Endothelial cell of umbilical vein (primary cell): ENCODE data around the gene TBC1D23. TPM values are rescaled to one million over a fixed set of nuclear protein-coding genes. Genes with fewer than 3 reads are reported as not detected.

Experiments
- BruUV-seq: library from RNA; stranded (reverse); fragments of 400-500 nt; replicated peaks from 2 replicates; lab custom pipeline; 2021; lab: Mats Ljungman, UMichigan
- CTCF ChIA-PET: fragments of 300-600, 350-600 bp; sonication (Branson Sonifier 250); formaldehyde crosslinking; loops from one replicate; lab custom pipeline; 2021; ENCODE audit warnings: antibody characterized with exemption, inconsistent platforms; lab: Charles Lee
- POLR2A ChIA-PET: fragments of 300-600, 350-600 bp; sonication (Branson Sonifier 250); formaldehyde crosslinking; loops from one replicate; lab custom pipeline; 2021; ENCODE audit warnings: antibody characterized with exemption, inconsistent platforms; lab: Charles Lee
- DNase-seq: peaks from one replicate; pipeline ENCODE4 v3.0.0-alpha.2; 2011; ENCODE audit warnings: low read depth, low spot score
- FAIRE-seq: peaks from 2 replicates; lab custom pipeline; 2011; peaks lifted over from hg19 to GRCh38; lab: Jason Lieb, UNC
- H2AFZ ChIP-seq: 2 replicates; pipeline ENCODE4 v1.6.0; 2012; ENCODE audit warnings: low read depth, low read length, control low read depth, inconsistent platforms
- H3K27ac ChIP-seq: 2 replicates; pipeline ENCODE4 v1.5.1; 2011; ENCODE audit warnings: low read depth, mild to moderate bottlenecking, control low read depth, low read length, moderate library complexity; ENCODE audit not compliant: insufficient read depth
- H3K27me3 ChIP-seq, 2 experiments: 2 replicates each; pipeline versions ENCODE4 v1.6.0 to v1.6.1; 2011; ENCODE audit warnings: low read length in 2 of 2, mixed read lengths in 1 of 2; ENCODE audit not compliant: control insufficient read depth in 2 of 2, insufficient read depth in 2 of 2
- H3K36me3 ChIP-seq, 2 experiments: 2 replicates in 1 of 2; 3 replicates in 1 of 2; pipeline ENCODE4 v1.5.1; 2011; ENCODE audit warnings: low read length in 2 of 2, mild to moderate bottlenecking in 1 of 2, moderate library complexity in 1 of 2; ENCODE audit not compliant: control insufficient read depth in 2 of 2, insufficient read depth in 2 of 2; ENCODE audit errors: extremely low read depth in 1 of 2
- H3K4me1 ChIP-seq: 3 replicates; pipeline ENCODE4 v1.5.1; 2011; ENCODE audit warnings: mild to moderate bottlenecking, low read length; ENCODE audit not compliant: control insufficient read depth, insufficient read depth; ENCODE audit errors: extremely low read depth
- H3K4me2 ChIP-seq: 2 replicates; pipeline ENCODE4 v1.6.1; 2011; ENCODE audit warnings: low read length, control low read depth, mixed read lengths; ENCODE audit not compliant: insufficient read depth
- H3K4me3 ChIP-seq, 3 experiments: fragments of 200-600 bp in 1 of 3; sonication (generic), shearing (Covaris generic) in 1 of 3; replicated peaks in 1 of 3; 2 replicates each; pipeline ENCODE4 v1.5.1; 2011 to 2016; ENCODE audit warnings: control low read depth in 3 of 3, low read length in 3 of 3, mild to moderate bottlenecking in 2 of 3, inconsistent platforms in 1 of 3, low read depth in 1 of 3, moderate library complexity in 1 of 3; ENCODE audit not compliant: insufficient read depth in 1 of 3
- H3K79me2 ChIP-seq: 2 replicates; pipeline ENCODE4 v1.6.0; 2012; ENCODE audit warnings: low read length, inconsistent platforms; ENCODE audit not compliant: control insufficient read depth, insufficient read depth
- H3K9ac ChIP-seq: replicated peaks from 2 replicates; pipeline ENCODE3; 2011; ENCODE audit warnings: low read length, control low read depth; ENCODE audit not compliant: insufficient read depth; ENCODE audit errors: extremely low read depth
- H3K9me1 ChIP-seq: replicated peaks from 3 replicates; pipeline ENCODE4 v1.6.0; 2011; ENCODE audit warnings: mild to moderate bottlenecking, low read length; ENCODE audit not compliant: control insufficient read depth, insufficient read depth; ENCODE audit errors: extremely low read depth
- H3K9me3 ChIP-seq: replicated peaks from 2 replicates; pipeline ENCODE4 v1.5.1; 2012; ENCODE audit warnings: low read length, inconsistent platforms; ENCODE audit not compliant: control insufficient read depth, insufficient read depth
- H4K20me1 ChIP-seq: replicated peaks from 2 replicates; pipeline ENCODE3; 2011; ENCODE audit warnings: mild to moderate bottlenecking, low read length; ENCODE audit not compliant: control insufficient read depth, insufficient read depth; ENCODE audit errors: extremely low read depth
- EZH2 ChIP-seq: IDR thresholded peaks from 2 replicates; pipeline ENCODE4 v1.6.1; 2012; ENCODE audit warnings: borderline replicate concordance, low read depth, mild to moderate bottlenecking, moderate library complexity, low read length, inconsistent platforms; ENCODE audit not compliant: severe bottlenecking
- FOS ChIP-seq: IDR thresholded peaks from 2 replicates; pipeline ENCODE4 v1.6.1; 2011; ENCODE audit warnings: mild to moderate bottlenecking, low read length, moderate library complexity, borderline replicate concordance; ENCODE audit not compliant: insufficient read depth
- GATA2 ChIP-seq: IDR thresholded peaks from 2 replicates; pipeline ENCODE4 v1.7.0; 2011; ENCODE audit warnings: low read depth, mild to moderate bottlenecking, moderate library complexity, mixed read lengths, low read length; ENCODE audit not compliant: insufficient read length, insufficient read depth
- JUN ChIP-seq: IDR thresholded peaks from 2 replicates; pipeline ENCODE4 v1.6.1; 2011; ENCODE audit warnings: borderline replicate concordance, low read depth; ENCODE audit not compliant: insufficient read length, insufficient read depth
- MAX ChIP-seq: IDR thresholded peaks from 2 replicates; pipeline ENCODE4 v1.6.1; 2011; ENCODE audit not compliant: insufficient read depth, insufficient read length
- MYC ChIP-seq: IDR thresholded peaks from one replicate; pipeline ENCODE4 v1.6.1; 2011; ENCODE audit warnings: mild to moderate bottlenecking, low read depth, low read length
- POLR2A ChIP-seq: IDR thresholded peaks from 2 replicates; pipeline ENCODE4 v1.6.1; 2012; ENCODE audit warnings: low read depth, mild to moderate bottlenecking, control low read depth, low read length
- POLR2AphosphoS5 ChIP-seq: IDR thresholded peaks from 2 replicates; pipeline ENCODE4 v1.6.1; 2012; ENCODE audit warnings: low read depth, mild to moderate bottlenecking, control low read depth, low read length, moderate library complexity; ENCODE audit not compliant: insufficient read depth
- dilution Hi-C: fragments of 300-500 bp; cut with MboI; formaldehyde crosslinking; loops from one replicate; pipeline ENCODE4 v1.15.0; 2019; ENCODE audit warnings: low sequenced_read_pairs; ENCODE audit not compliant: extremely low pct_ligation_motif_present
- intact Hi-C: fragments of 100-400 bp; cut with micrococcal nuclease; formaldehyde crosslinking; loops from one replicate; pipeline ENCODE4 v1.10.0; 2022
- polyA plus RNA-seq, 4 experiments: library from polyadenylated mRNA; depleted of rRNA in 3 of 4; stranded (reverse) in 3 of 4; unstranded in 1 of 4; fragments of >200 nt; gene quantifications; 2 replicates each; pipeline versions ENCODE4 v1.2.1 to v1.2.3, GENCODE V29; 2011 to 2012; ENCODE audit warnings: missing spikeins in 1 of 4
- total RNA-seq: library from RNA; stranded (reverse); gene quantifications from 2 replicates; pipeline ENCODE4 v1.2.3, GENCODE V29; 2021
- TF ChIP-seq, protein P1 (sequence below), 2 donors: IDR thresholded peaks; 1 replicate in 1 of 2; 2 replicates in 1 of 2; pipeline ENCODE4 v1.5.1; 2011; ENCODE audit warnings: low read length in 2 of 2, mild to moderate bottlenecking in 2 of 2, moderate library complexity in 2 of 2, control low read depth in 1 of 2, inconsistent platforms in 1 of 2, low read depth in 1 of 2; ENCODE audit not compliant: insufficient read depth in 1 of 2; ENCODE audit errors: extremely low read depth in 1 of 2

TBC1D23 gene
- total and polyA plus RNA-seq, 2 donors (not counting 3 experiments of a cell fraction or from before 2014, with no cell fraction given), result 10.3 to 34.8 TPM

DNA sequence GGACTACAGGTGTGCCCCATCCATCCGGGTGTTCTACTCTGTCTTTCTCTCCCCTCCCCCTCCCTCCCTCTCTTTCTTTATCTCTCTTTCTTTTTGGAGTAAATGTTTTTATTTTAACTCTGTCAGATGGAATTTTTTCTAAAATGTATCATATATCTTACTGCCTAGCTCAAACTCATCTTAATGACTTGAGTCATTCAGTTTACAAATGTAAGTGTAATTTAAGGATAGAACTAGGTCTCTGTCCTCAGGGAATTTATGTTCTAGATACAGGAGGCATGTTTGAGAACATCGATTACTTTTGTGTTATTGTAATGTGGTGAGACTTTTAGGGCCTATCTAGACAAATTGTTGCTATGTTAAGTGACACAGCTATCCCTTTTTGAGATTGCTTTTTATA lies 3.5 kb downstream of the TBC1D23 start:
- Histone ChIP-seq H3K4me2 (no peak overlapping the region), H3K27ac (no peak overlapping the region), H3K4me3 (no peak overlapping the region), H2AFZ (no peak overlapping the region), H3K36me3 (no peaks in the 10 kb centered on the region), H3K79me2 (peaks cover 56% of the 10 kb centered on the region), H4K20me1 (peaks cover 3% of the 10 kb centered on the region), H3K9me1 (no peaks in the 10 kb centered on the region), H3K4me1 (peaks cover 17% of the 10 kb centered on the region), H3K9ac (no peak overlapping the region), H3K9me3 (no peaks in the 10 kb centered on the region), H3K27me3 (no peaks in the 10 kb centered on the region)
- intact Hi-C loops, result no loop called here
- dilution Hi-C loops, result no loop called here
- CTCF ChIA-PET, result interaction anchor here (1.6 kb wide), 1 partner anchor 195 kb away, joined by 4 read pairs; no protein-coding TSS in a partner anchor
- POLR2A ChIA-PET, result no interaction called here
- FAIRE-seq (no peak), DNase-seq (no peak)
- TF ChIP-seq EZH2 (no peak), MAX (no peak), FOS (no peak), POLR2AphosphoS5 (no peak), GATA2 (no peak), MYC (no peak), JUN (no peak), POLR2A (no peak)
- TF ChIP-seq, protein P1, sequence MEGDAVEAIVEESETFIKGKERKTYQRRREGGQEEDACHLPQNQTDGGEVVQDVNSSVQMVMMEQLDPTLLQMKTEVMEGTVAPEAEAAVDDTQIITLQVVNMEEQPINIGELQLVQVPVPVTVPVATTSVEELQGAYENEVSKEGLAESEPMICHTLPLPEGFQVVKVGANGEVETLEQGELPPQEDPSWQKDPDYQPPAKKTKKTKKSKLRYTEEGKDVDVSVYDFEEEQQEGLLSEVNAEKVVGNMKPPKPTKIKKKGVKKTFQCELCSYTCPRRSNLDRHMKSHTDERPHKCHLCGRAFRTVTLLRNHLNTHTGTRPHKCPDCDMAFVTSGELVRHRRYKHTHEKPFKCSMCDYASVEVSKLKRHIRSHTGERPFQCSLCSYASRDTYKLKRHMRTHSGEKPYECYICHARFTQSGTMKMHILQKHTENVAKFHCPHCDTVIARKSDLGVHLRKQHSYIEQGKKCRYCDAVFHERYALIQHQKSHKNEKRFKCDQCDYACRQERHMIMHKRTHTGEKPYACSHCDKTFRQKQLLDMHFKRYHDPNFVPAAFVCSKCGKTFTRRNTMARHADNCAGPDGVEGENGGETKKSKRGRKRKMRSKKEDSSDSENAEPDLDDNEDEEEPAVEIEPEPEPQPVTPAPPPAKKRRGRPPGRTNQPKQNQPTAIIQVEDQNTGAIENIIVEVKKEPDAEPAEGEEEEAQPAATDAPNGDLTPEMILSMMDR (IDR thresholded peaks at IDR 0.05; ENCODE audit: extremely low read depth in 1 of 2, insufficient read depth in 1 of 2, low read depth in 1 of 2, low read length in 2 of 2), result no peak
- no TSS peak for BruUV-seq
